ENCODE data around the gene PLCH1.

GRCh38 chr3:155385896-155386625, 358.8 kb downstream of the PLCH1 start:
- TF ChIP-seq CTCF (IDR thresholded peaks at IDR 0.05; ENCODE audit: poor library complexity): no peak
- no peak for TF ChIP-seq EZH2 (IDR thresholded peaks at IDR 0.05; ENCODE audit: borderline replicate concordance)

Data from hepatocyte (in vitro differentiated cells).